RPMI8226 (cell line): ENCODE measurements around the gene ANHX.

Experiments used
- DNase-seq: peaks from one replicate; pipeline ENCODE4 v3.0.0-alpha.2; 2015

The ANHX gene

GRCh38 chr12:133202493-133203343 lies 33.0 kb downstream of the ANHX start:
- no peak for DNase-seq

DNA sequence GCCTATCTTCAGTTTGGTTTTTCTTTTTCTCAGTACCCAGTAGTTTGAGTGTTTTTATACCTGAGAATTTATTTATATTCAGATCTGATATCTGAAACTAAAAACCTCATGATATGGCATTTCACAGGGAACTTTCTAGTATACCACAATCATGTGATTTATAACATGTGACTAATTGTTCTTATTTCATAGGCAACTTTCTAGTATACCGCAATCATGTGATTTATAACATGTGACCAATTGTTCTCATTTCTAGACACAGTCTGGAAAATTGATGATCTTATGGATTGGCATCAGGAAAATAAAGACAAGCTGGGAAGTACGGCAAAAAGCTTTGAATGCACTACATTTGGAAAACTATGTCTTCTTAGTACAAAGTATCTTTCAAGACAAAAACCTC lies 33.8 kb downstream of the ANHX start:
- no peak for DNase-seq

DNA sequence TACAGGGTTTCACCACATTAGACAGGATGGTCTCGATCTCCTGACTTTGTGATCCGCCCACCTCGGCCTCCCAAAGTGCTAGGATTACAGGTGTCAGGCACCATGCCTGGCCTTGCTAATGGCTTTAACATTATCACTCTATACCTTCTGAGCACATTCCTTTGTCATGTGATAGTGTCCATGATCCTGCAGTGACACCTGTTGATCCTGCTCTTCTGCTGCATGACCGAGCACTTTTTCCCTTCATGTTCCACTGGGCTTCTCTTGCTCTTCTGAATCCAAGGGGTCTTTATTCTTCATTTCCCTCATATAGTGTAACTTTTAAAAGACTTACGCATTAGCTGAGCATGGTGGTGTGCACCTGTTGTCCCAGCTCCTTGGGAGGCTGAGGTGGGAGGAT lies 42.8 kb downstream of the ANHX start:
- DNase-seq, result no peak

DNA sequence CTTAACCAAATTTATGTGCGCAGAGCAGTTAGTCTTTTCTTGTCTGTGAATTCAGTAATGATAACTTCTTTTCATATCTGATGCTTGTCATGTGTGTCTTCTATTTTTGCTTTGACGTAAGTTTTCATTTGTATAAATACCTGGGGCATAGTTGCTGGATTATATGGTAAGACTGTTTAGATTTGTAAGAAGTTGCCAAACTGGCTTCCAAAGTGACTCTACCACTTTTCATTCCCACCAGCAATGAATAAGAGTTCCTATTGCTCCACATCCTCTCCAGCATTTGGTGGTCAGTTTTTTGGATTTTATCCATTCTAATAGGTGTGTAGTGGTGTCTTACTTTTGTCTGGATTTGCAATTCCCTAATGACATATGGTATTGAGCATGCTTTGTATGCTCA lies 45.5 kb downstream of the ANHX start:
- DNase-seq, result no peak

- DNase-seq, result peak; percentile 94
These were observed 54.3 kb downstream of the ANHX start, which contains the start of gene ZNF268 for GRCh38 chr12:133181238-133181959. Gene ZNF268 (plus strand): TSS chr12:133181495. CDS start chr12:133181998, 503 bp downstream.

DNA sequence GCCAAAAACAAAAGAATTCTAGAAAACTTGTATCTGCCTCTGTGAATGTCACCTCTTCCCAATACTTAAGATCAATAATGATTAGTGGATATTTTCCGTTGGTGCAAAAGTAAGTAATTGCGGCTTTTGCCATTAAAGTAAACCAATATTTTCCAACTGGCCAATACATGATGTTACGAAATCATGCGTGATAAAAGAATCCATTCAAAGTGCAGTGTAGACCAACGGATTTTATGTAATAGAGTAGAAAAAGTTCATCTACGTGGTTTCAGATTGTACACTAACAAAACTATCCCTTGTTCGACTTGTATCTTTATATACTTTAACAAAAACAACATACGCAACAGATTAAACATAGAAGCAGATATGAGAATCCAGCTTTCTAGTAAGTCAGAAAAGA lies 55.0 kb downstream of the ANHX start:
- no peak for DNase-seq

- no peak for DNase-seq
These were observed 60.8 kb downstream of the ANHX start for GRCh38 chr12:133174901-133175300.

GRCh38 chr12:133172491-133172890 lies 63.2 kb downstream of the ANHX start:
- DNase-seq, result no peak
